ENCODE data around the gene PACSIN1.

DNA sequence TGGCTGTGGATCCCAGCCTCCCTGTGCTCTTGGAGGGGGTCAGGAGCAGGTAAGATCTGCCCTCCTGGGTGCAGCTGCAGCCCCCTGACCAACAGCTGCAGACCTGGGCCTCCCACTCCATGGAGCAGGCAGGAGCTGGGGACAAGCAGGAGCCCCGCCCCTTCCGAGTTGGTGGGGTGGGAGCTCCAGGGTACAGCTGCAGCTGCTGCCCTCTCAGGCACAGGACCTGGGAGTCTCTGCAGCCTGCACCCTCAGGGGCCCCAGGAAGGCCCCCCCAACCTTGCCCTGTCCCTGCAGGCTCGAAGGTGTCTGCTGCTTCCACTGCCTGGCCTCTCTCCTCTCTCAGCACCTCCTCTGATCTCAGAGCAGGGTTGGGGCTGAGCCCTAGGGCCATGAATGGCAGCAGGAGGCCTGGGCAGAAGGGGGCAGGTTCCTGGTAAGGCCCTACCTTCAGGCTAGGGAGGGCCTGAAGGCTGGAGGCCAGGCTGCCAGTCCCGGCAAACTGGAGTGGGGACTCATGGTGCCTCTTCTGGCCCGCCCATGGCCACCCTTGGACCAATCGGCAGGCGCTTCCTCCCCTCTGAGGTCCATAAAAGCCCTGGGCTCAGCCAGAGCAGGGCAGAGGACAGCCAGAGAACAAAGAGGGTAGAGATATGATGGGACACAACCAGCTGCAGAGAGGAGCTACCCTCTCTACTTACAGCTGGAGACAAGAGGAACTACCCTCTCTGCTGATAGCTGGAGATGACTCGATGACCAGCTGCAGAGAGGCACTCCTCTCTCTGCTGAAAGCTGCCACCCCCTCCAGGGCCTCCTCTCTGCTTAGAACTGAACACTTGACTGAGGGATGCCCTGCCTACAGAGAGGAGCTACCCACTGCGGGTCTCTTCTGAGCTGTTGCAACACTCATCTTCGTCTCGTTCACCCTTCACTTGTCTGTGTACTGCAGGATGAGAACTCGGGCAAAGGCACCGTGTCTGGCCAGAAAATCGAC lies 7.8 kb upstream of the PACSIN1 start:
- no peak for TF ChIP-seq POLR2A (IDR thresholded peaks at IDR 0.05)
- TF ChIP-seq, protein P1, sequence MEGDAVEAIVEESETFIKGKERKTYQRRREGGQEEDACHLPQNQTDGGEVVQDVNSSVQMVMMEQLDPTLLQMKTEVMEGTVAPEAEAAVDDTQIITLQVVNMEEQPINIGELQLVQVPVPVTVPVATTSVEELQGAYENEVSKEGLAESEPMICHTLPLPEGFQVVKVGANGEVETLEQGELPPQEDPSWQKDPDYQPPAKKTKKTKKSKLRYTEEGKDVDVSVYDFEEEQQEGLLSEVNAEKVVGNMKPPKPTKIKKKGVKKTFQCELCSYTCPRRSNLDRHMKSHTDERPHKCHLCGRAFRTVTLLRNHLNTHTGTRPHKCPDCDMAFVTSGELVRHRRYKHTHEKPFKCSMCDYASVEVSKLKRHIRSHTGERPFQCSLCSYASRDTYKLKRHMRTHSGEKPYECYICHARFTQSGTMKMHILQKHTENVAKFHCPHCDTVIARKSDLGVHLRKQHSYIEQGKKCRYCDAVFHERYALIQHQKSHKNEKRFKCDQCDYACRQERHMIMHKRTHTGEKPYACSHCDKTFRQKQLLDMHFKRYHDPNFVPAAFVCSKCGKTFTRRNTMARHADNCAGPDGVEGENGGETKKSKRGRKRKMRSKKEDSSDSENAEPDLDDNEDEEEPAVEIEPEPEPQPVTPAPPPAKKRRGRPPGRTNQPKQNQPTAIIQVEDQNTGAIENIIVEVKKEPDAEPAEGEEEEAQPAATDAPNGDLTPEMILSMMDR (IDR thresholded peaks at IDR 0.05), result no peak
